Glutamatergic neuron (in vitro differentiated cells): ENCODE results near the gene ULK4. TPM values are rescaled to one million over a fixed set of nuclear protein-coding genes. Genes with fewer than 3 reads are reported as not detected.
"Not testable (repeated sequence)": the region's sequence is repeated elsewhere in the genome, so short reads cannot be mapped to it uniquely, and the experiment has no call there.

Experiments used
- DNase-seq: peaks from one replicate; pipeline ENCODE4 v3.0.0; 2022
- H3K27ac Mint-ChIP-seq: one replicate; pipeline ENCODE4 v1.8.0; 2020; ENCODE audit warnings: mild to moderate bottlenecking, mixed read lengths, inconsistent platforms; ENCODE audit not compliant: unreplicated experiment
- H3K27me3 Mint-ChIP-seq: one replicate; pipeline ENCODE4 v1.8.0; 2020; ENCODE audit warnings: mild to moderate bottlenecking, moderate library complexity, mixed read lengths, inconsistent platforms; ENCODE audit not compliant: unreplicated experiment
- H3K36me3 Mint-ChIP-seq: one replicate; pipeline ENCODE4 v1.8.0; 2020; ENCODE audit warnings: mild to moderate bottlenecking, mixed read lengths, inconsistent platforms; ENCODE audit not compliant: unreplicated experiment
- H3K4me1 Mint-ChIP-seq: one replicate; pipeline ENCODE4 v1.8.0; 2020; ENCODE audit warnings: mild to moderate bottlenecking, low read depth, mixed read lengths, inconsistent platforms; ENCODE audit not compliant: unreplicated experiment
- H3K4me3 Mint-ChIP-seq: one replicate; pipeline ENCODE4 v1.8.0; 2020; ENCODE audit warnings: mild to moderate bottlenecking, mixed read lengths, inconsistent platforms; ENCODE audit not compliant: unreplicated experiment
- H3K9me3 Mint-ChIP-seq: one replicate; pipeline ENCODE4 v1.8.0; 2020; ENCODE audit warnings: mild to moderate bottlenecking, moderate library complexity, mixed read lengths, inconsistent platforms; ENCODE audit not compliant: unreplicated experiment
- CTCF ChIP-seq: fragments of 200-600 bp; sonication (generic); IDR thresholded peaks from one replicate; pipeline ENCODE4 v1.5.0; 2021; ENCODE audit not compliant: partially characterized antibody, unreplicated experiment
- total RNA-seq: library from RNA; stranded (reverse); fragmentation: NEBNext Ultra II Directional; extraction: Animal tissue kit (Norgen Biotek cat#: 25700); gene quantifications from one replicate; pipeline ENCODE4 v1.2.1, GENCODE V29; 2021; ENCODE audit not compliant: unreplicated experiment

Gene ULK4
- total RNA-seq, 1 donor from 2014 or later, result 9.7 TPM

GRCh38 chr3:41573591-41573990, 388.3 kb downstream of the ULK4 start:
- no peaks in the 10 kb centered on the region for H3K36me3 Mint-ChIP-seq
- peaks cover 6% of the 10 kb centered on the region for H3K4me1 Mint-ChIP-seq
- no peak for TF ChIP-seq CTCF
- no peak overlapping the region for H3K4me3 Mint-ChIP-seq
- H3K27ac Mint-ChIP-seq, result no peak overlapping the region
- no peaks in the 10 kb centered on the region for H3K27me3 Mint-ChIP-seq
- H3K9me3 Mint-ChIP-seq, result peaks cover 2% of the 10 kb centered on the region
- no peak for DNase-seq

GRCh38 chr3:41572092-41572491, 389.8 kb downstream of the ULK4 start:
- peaks cover 2% of the 10 kb centered on the region for H3K9me3 Mint-ChIP-seq
- no peaks in the 10 kb centered on the region for H3K36me3 Mint-ChIP-seq
- H3K4me1 Mint-ChIP-seq, result peaks cover 6% of the 10 kb centered on the region
- no peak overlapping the region for H3K4me3 Mint-ChIP-seq
- no peak overlapping the region for H3K27ac Mint-ChIP-seq
- DNase-seq, result no peak
- TF ChIP-seq CTCF, result no peak
- no peaks in the 10 kb centered on the region for H3K27me3 Mint-ChIP-seq

GRCh38 chr3:41569632-41570305, 392.1 kb downstream of the ULK4 start:
- Mint-ChIP-seq H3K4me1 (no peaks in the 10 kb centered on the region), H3K27ac (no peak overlapping the region), H3K4me3 (no peak overlapping the region), H3K36me3 (no peaks in the 10 kb centered on the region), H3K27me3 (no peaks in the 10 kb centered on the region), H3K9me3 (peaks cover 2% of the 10 kb centered on the region)
- DNase-seq, result no peak
- TF ChIP-seq CTCF, result no peak

GRCh38 chr3:41565948-41566514, 395.9 kb downstream of the ULK4 start:
- Mint-ChIP-seq H3K4me3 (no peak overlapping the region), H3K9me3 (peaks cover 1% of the 10 kb centered on the region), H3K27me3 (no peaks in the 10 kb centered on the region), H3K27ac (no peak overlapping the region), H3K4me1 (no peaks in the 10 kb centered on the region), H3K36me3 (peaks cover 5% of the 10 kb centered on the region)
- DNase-seq, result no peak
- no peak for TF ChIP-seq CTCF

- peaks cover 5% of the 10 kb centered on the region for H3K36me3 Mint-ChIP-seq
- no peaks in the 10 kb centered on the region for H3K4me1 Mint-ChIP-seq
- no peak for TF ChIP-seq CTCF
- no peak overlapping the region for H3K27ac Mint-ChIP-seq
- no peaks in the 10 kb centered on the region for H3K27me3 Mint-ChIP-seq
- peaks cover 4% of the 10 kb centered on the region for H3K9me3 Mint-ChIP-seq
- no peak for DNase-seq
- no peak overlapping the region for H3K4me3 Mint-ChIP-seq
Measured at GRCh38 chr3:41565003-41565402, 396.9 kb downstream of the ULK4 start.

GRCh38 chr3:41556245-41556644, 405.7 kb downstream of the ULK4 start:
- H3K27me3 Mint-ChIP-seq, H3K9me3 Mint-ChIP-seq, H3K36me3 Mint-ChIP-seq, H3K4me3 Mint-ChIP-seq, H3K27ac Mint-ChIP-seq, H3K4me1 Mint-ChIP-seq, DNase-seq: not testable (repeated sequence)
